SK-N-SH treated with all-trans-retinoic acid at 6 μM for 48 hours (cell line): ENCODE data around the gene TSPAN18.

Source experiments
- ATAC-seq: fragments of 200-7000 bp; cut with Tn5 transposase; 3 replicates; pipeline ENCODE4 v1.9.1; 2020; ENCODE audit warnings: mild to moderate bottlenecking, moderate library complexity
- ARNTL ChIP-seq: fragments of 450-650 bp; formaldehyde crosslinking; IDR thresholded peaks from 2 replicates; pipeline ENCODE4 v1.5.0; 2020; ENCODE audit warnings: low read depth, mild to moderate bottlenecking, moderate library complexity, borderline replicate concordance
- BACH2 ChIP-seq: fragments of 250-450 bp; sonication (Bioruptor Pico); IDR thresholded peaks from 2 replicates; pipeline ENCODE4 v1.9.0; 2021; ENCODE audit warnings: mild to moderate bottlenecking, borderline replicate concordance
- CREB5 ChIP-seq: fragments of 250-450 bp; sonication (Bioruptor Pico); IDR thresholded peaks from 2 replicates; pipeline ENCODE4 v1.5.1; 2020; ENCODE audit warnings: low read depth, mild to moderate bottlenecking, moderate library complexity
- CSDC2 ChIP-seq: fragments of 250-450 bp; sonication (Bioruptor Pico); IDR thresholded peaks from 2 replicates; pipeline ENCODE4 v1.5.0; 2020; ENCODE audit warnings: mild to moderate bottlenecking, moderate library complexity
- CSRNP3 ChIP-seq: fragments of 250-450 bp; sonication (Bioruptor Pico); IDR thresholded peaks from 2 replicates; pipeline ENCODE4 v1.5.1; 2021; ENCODE audit warnings: mild to moderate bottlenecking, moderate library complexity
- GLIS3 ChIP-seq: fragments of 250-450 bp; sonication (Bioruptor Pico); IDR thresholded peaks from 2 replicates; pipeline ENCODE4 v1.5.0; 2020; ENCODE audit warnings: mild to moderate bottlenecking, moderate library complexity
- ISL1 ChIP-seq: fragments of 250-450 bp; sonication (Bioruptor Pico); IDR thresholded peaks from 2 replicates; pipeline ENCODE4 v2.1.2; 2022; ENCODE audit warnings: mild to moderate bottlenecking, moderate library complexity
- OSR1 ChIP-seq: fragments of 250-450 bp; sonication (Bioruptor Pico); IDR thresholded peaks from 2 replicates; pipeline ENCODE4 v1.8.0; 2022; ENCODE audit warnings: moderate library complexity, mild to moderate bottlenecking, inconsistent platforms
- PPARA ChIP-seq: fragments of 250-450 bp; sonication (Bioruptor Pico); IDR thresholded peaks from 2 replicates; pipeline ENCODE4 v1.5.0; 2020; ENCODE audit warnings: mild to moderate bottlenecking, borderline replicate concordance
- RARB ChIP-seq: fragments of 250-450 bp; sonication (Bioruptor Pico); IDR thresholded peaks from 2 replicates; pipeline ENCODE4 v1.8.0; 2021; ENCODE audit warnings: mild to moderate bottlenecking, moderate library complexity
- SNAI2 ChIP-seq: fragments of 250-450 bp; sonication (Bioruptor Pico); IDR thresholded peaks from 2 replicates; pipeline ENCODE4 v1.5.0; 2020; ENCODE audit warnings: mild to moderate bottlenecking, moderate library complexity
- TCF4 ChIP-seq: fragments of 250-450 bp; sonication (Bioruptor Pico); IDR thresholded peaks from 2 replicates; pipeline ENCODE4 v1.8.0; 2021; ENCODE audit warnings: mild to moderate bottlenecking, moderate library complexity, borderline replicate concordance
- TOX ChIP-seq: fragments of 250-450 bp; sonication (Bioruptor Pico); IDR thresholded peaks from 2 replicates; pipeline ENCODE4 v1.8.0; 2021; ENCODE audit warnings: mild to moderate bottlenecking, moderate library complexity, borderline replicate concordance
- TSHZ2 ChIP-seq: fragments of 250-450 bp; sonication (Bioruptor Pico); IDR thresholded peaks from 2 replicates; pipeline ENCODE4 v1.5.0; 2020; ENCODE audit warnings: mild to moderate bottlenecking, moderate library complexity
- ZC3H10 ChIP-seq: fragments of 250-450 bp; sonication (Bioruptor Pico); IDR thresholded peaks from 2 replicates; pipeline ENCODE4 v1.5.1; 2021; ENCODE audit warnings: mild to moderate bottlenecking, moderate library complexity
- ZFP3 ChIP-seq: fragments of 250-450 bp; sonication (Bioruptor Pico); IDR thresholded peaks from 2 replicates; pipeline ENCODE4 v1.5.0; 2020; ENCODE audit warnings: mild to moderate bottlenecking, moderate library complexity
- ZFP30 ChIP-seq: fragments of 450-650 bp; formaldehyde crosslinking; IDR thresholded peaks from 2 replicates; pipeline ENCODE4 v1.5.0; 2022; ENCODE audit warnings: mild to moderate bottlenecking, moderate library complexity
- ZNF565 ChIP-seq: fragments of 450-650 bp; formaldehyde crosslinking; conservative IDR thresholded peaks from 2 replicates; pipeline ENCODE4 v1.5.0; 2020; ENCODE audit warnings: low read depth, mild to moderate bottlenecking, moderate library complexity
- ZNF70 ChIP-seq: fragments of 450-650 bp; formaldehyde crosslinking; IDR thresholded peaks from 2 replicates; pipeline ENCODE4 v1.5.0; 2020; ENCODE audit warnings: mild to moderate bottlenecking, moderate library complexity
- ZNF8 ChIP-seq: fragments of 450-650 bp; formaldehyde crosslinking; IDR thresholded peaks from 2 replicates; pipeline ENCODE4 v1.5.0; 2020; ENCODE audit warnings: mild to moderate bottlenecking, moderate library complexity
- TF ChIP-seq, protein P1 (sequence below): fragments of 250-450 bp; sonication (Bioruptor Pico); IDR thresholded peaks from 2 replicates; pipeline ENCODE4 v1.8.0; 2020; ENCODE audit warnings: mild to moderate bottlenecking, moderate library complexity, borderline replicate concordance
- TF ChIP-seq, protein P2 (sequence below): fragments of 250-450 bp; sonication (Bioruptor Pico); IDR thresholded peaks from 2 replicates; pipeline ENCODE4 v1.8.0; 2021; ENCODE audit warnings: low read depth, mild to moderate bottlenecking, moderate library complexity, borderline replicate concordance

The TSPAN18 gene

DNA sequence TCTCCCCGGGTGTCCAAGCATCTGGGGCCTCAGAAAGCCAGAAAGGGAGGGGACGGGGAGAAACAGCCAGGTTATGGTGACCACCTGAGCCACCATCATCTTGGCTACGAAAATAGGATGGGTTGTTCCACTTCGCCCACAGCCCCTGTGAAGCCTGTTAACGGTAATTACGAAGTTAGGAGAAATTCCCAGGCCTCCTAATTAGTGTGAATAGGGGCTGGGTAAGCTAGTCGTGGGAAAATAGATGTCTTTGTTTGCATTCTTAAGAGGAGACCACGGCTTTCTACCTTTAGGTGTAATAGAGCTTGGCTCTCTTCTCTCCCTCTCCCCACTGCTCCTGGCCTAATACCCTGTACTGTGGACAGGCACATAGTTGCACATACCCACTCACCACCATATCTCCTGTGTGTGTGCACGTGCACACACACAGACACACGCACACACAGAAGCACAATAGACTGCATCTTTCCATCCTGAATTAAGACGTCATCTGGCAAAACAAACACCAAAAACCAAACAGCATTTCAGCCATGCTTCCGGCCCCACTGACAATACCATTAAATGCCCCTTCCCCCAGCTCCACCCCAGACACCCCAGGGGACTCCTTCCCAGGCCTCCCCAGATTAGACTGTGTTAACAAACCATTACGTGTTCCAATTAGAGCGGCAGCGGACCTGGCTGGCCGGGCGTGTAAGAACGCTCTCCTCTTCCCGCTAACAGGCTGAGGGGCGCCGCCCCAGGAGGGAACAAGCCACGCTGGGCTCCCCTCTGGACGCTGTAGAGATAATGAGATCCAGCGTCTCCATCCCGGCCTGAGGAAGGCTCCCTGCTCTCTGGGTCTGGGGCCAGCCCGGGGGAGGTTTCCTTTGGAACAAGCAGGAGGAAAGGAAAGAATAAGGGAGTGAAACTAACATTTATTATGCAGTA lies 151.1 kb downstream of the TSPAN18 start:
- TF ChIP-seq ZNF565 (CRISPR knock-in tag) (no peak), SNAI2 (CRISPR knock-in tag) (no peak), ARNTL (no peak), CSDC2 (CRISPR knock-in tag) (no peak), TOX (CRISPR knock-in tag) (no peak), GLIS3 (CRISPR knock-in tag) (no peak), PPARA (CRISPR knock-in tag) (no peak), ZC3H10 (CRISPR knock-in tag) (no peak), TSHZ2 (CRISPR knock-in tag) (no peak), ZFP30 (CRISPR knock-in tag) (no peak), RARB (CRISPR knock-in tag) (no peak), OSR1 (CRISPR knock-in tag) (no peak), TCF4 (CRISPR knock-in tag) (no peak), CSRNP3 (CRISPR knock-in tag) (no peak), BACH2 (CRISPR knock-in tag) (no peak), CREB5 (CRISPR knock-in tag) (no peak), ZFP3 (CRISPR knock-in tag) (no peak), ZNF70 (CRISPR knock-in tag) (no peak)
- TF ChIP-seq, protein P1, sequence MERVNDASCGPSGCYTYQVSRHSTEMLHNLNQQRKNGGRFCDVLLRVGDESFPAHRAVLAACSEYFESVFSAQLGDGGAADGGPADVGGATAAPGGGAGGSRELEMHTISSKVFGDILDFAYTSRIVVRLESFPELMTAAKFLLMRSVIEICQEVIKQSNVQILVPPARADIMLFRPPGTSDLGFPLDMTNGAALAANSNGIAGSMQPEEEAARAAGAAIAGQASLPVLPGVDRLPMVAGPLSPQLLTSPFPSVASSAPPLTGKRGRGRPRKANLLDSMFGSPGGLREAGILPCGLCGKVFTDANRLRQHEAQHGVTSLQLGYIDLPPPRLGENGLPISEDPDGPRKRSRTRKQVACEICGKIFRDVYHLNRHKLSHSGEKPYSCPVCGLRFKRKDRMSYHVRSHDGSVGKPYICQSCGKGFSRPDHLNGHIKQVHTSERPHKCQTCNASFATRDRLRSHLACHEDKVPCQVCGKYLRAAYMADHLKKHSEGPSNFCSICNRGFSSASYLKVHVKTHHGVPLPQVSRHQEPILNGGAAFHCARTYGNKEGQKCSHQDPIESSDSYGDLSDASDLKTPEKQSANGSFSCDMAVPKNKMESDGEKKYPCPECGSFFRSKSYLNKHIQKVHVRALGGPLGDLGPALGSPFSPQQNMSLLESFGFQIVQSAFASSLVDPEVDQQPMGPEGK (CRISPR knock-in tag), result no peak
- TF ChIP-seq, protein P2, sequence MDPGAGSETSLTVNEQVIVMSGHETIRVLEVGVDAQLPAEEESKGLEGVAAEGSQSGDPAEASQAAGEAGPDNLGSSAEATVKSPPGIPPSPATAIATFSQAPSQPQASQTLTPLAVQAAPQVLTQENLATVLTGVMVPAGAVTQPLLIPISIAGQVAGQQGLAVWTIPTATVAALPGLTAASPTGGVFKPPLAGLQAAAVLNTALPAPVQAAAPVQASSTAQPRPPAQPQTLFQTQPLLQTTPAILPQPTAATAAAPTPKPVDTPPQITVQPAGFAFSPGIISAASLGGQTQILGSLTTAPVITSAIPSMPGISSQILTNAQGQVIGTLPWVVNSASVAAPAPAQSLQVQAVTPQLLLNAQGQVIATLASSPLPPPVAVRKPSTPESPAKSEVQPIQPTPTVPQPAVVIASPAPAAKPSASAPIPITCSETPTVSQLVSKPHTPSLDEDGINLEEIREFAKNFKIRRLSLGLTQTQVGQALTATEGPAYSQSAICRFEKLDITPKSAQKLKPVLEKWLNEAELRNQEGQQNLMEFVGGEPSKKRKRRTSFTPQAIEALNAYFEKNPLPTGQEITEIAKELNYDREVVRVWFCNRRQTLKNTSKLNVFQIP (CRISPR knock-in tag), result no peak
- no peak for ATAC-seq

DNA sequence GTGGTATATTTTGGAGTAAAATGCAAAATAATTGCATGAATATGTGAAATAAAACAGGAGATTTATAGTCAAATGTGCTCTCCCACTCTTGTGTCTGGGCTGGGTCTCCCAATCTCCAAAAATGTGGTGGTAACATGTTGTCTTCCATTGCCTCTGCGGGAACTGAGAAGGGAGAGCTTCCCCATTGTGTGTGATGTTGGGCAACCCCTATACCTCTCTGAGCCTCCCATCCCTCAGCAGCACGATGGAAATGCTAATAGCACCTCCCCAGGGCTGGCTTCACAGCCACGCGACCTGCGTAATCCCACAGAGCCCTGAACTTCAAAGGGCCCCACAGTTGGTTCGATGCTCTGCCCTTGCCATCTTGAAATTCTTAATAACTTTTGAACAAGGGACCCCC lies 151.9 kb downstream of the TSPAN18 start:
- no peak for ATAC-seq
- TF ChIP-seq CSDC2 (CRISPR knock-in tag) (no peak), ZFP30 (CRISPR knock-in tag) (no peak), GLIS3 (CRISPR knock-in tag) (no peak), ZC3H10 (CRISPR knock-in tag) (no peak), RARB (CRISPR knock-in tag) (no peak), ZFP3 (CRISPR knock-in tag) (no peak), OSR1 (CRISPR knock-in tag) (no peak), ISL1 (CRISPR knock-in tag) (no peak), ZNF8 (CRISPR knock-in tag) (no peak)
